HG02588 (cell line): Measurements from ENCODE around the gene ZNF100.
"Not testable (repeated sequence)": the region's sequence is repeated elsewhere in the genome, so short reads cannot be mapped to it uniquely, and the experiment has no call there.

ENCODE experiments used
- ATAC-seq: cut with Tn5 transposase; IDR thresholded peaks from one replicate; pipeline ENCODE4 v1.9.1; 2021; ENCODE audit warnings: mild to moderate bottlenecking, moderate library complexity; ENCODE audit not compliant: unreplicated experiment

ZNF100 gene

GRCh38 chr19:21705393-21705792 is 62.0 kb downstream of the ZNF100 start:
- ATAC-seq, result no peak

- ATAC-seq, result no peak
Measured at GRCh38 chr19:21704320-21704719, 63.1 kb downstream of the ZNF100 start.

GRCh38 chr19:21699197-21699596 is 68.2 kb downstream of the ZNF100 start:
- ATAC-seq, result no peak

GRCh38 chr19:21698215-21698614 is 69.2 kb downstream of the ZNF100 start:
- no peak for ATAC-seq

- no peak for ATAC-seq
Measured at GRCh38 chr19:21697698-21698097, 69.7 kb downstream of the ZNF100 start.

- no peak for ATAC-seq
Measured at GRCh38 chr19:21694171-21694906, 73.0 kb downstream of the ZNF100 start.

- no peak for ATAC-seq
Measured at GRCh38 chr19:21693399-21693798, 74.0 kb downstream of the ZNF100 start.

GRCh38 chr19:21691661-21692060 is 75.7 kb downstream of the ZNF100 start:
- ATAC-seq, result no peak

- no peak for ATAC-seq
Measured at GRCh38 chr19:21688464-21688863, 78.9 kb downstream of the ZNF100 start.

- no peak for ATAC-seq
Measured at GRCh38 chr19:21680671-21681070, 86.7 kb downstream of the ZNF100 start.

GRCh38 chr19:21680026-21680425 is 87.4 kb downstream of the ZNF100 start:
- ATAC-seq, result no peak

GRCh38 chr19:21677696-21678418 is 89.5 kb downstream of the ZNF100 start:
- no peak for ATAC-seq

- no peak for ATAC-seq
Measured at GRCh38 chr19:21674454-21674853, 92.9 kb downstream of the ZNF100 start.

- ATAC-seq, result not testable (repeated sequence)
Measured at GRCh38 chr19:21673479-21673878, 93.9 kb downstream of the ZNF100 start.
